Left kidney (tissue), 2 donors: ENCODE measurements around the gene DNASE2. TPM values are rescaled to one million over a fixed set of nuclear protein-coding genes. Genes with fewer than 3 reads are reported as not detected.
A peak's percentile ranks its signal among the peaks of the same experiment; 100 is the strongest.
"Not testable (repeated sequence)": the region's sequence is repeated elsewhere in the genome, so short reads cannot be mapped to it uniquely, and the experiment has no call there.

Experiments
- DNase-seq: peaks from one replicate; pipeline ENCODE4 v3.0.0-alpha.2; 2013
- polyA plus RNA-seq: library from polyadenylated mRNA; unstranded; fragments of 120-200 nt; gene quantifications from one replicate; pipeline ENCODE4 v1.2.1, GENCODE V29; 2013; ENCODE audit not compliant: insufficient read length

The DNASE2 gene
- polyA plus RNA-seq, 1 donor: 9.5 TPM

DNA sequence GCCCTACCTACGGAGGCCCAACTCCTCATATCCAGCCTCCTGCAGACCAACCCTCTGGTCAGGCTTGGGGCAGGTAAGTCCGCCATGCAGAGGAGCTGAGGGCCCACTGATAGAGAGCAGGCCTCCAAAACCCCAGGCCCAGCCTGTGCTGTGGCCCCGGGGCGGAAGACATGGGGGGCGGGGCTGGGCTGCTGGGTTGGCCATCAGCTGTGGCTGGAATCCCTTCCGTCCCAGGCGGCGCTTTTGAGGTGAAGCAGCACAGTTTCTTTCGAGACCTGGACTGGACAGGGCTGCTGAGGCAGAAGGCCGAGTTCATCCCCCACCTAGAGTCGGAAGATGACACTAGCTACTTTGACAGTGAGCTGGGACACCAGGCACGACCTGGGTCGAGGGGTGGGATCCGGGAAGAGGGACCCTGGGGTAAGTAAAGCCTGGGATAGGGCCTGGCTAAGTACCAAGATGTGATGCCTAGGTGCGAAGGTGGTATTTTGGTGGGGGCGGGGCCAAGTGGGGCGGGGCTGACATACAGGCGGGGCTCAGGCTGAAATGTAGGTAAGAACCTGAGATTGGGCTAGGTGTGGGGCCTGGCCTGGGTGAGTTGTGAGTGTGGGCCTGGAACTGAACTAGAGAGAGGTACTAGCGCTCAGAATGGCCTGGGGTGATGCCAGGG, 15.4 kb downstream of the DNASE2 start:
- no peak for DNase-seq

GRCh38 chr19:12864721-12865715, 16.2 kb downstream of the DNASE2 start:
- DNase-seq: no peak

- no peak for DNase-seq
Observed at GRCh38 chr19:12864143-12864542, 17.1 kb downstream of the DNASE2 start.

DNA sequence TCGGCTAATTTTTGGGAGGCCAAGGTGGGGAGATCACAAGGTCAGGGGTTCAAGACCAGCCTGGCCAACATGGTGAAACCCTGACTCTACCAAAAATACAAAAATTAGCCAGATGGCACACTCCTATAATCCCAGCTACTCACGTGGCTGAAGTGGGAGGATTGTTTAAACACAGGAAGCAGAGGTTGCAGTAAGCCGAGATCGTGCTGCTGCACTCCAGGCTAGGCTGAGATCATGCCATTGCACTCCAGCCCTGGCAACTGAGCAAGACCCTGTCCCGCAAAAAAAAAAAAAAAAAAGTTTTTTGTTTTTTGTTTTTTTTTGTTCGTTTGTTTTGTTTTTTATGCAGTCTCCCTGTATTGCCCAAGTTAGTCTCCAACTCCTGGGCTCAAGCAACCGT, 21.7 kb downstream of the DNASE2 start:
- no peak for DNase-seq

- DNase-seq: no peak
Observed at GRCh38 chr19:12858041-12858928, 23.0 kb downstream of the DNASE2 start.

DNA sequence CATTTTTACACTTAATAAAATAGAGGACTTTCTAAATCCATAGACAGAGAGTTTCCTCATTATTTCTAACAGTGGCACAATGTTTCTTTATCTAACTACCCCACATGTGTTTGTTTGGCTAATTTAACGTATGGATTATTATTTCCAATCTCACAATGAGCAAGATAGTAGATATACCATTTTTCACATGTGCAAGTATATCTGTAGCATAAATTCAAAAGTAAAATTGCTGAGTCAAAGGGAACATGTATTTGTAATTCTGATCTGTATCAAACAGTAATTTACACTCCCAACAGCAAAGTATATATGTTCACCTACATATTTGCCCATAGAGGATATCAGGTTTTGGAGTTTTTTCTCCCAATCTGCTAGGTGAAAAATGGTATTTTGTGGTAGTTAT, 24.6 kb downstream of the DNASE2 start:
- DNase-seq: no peak

DNA sequence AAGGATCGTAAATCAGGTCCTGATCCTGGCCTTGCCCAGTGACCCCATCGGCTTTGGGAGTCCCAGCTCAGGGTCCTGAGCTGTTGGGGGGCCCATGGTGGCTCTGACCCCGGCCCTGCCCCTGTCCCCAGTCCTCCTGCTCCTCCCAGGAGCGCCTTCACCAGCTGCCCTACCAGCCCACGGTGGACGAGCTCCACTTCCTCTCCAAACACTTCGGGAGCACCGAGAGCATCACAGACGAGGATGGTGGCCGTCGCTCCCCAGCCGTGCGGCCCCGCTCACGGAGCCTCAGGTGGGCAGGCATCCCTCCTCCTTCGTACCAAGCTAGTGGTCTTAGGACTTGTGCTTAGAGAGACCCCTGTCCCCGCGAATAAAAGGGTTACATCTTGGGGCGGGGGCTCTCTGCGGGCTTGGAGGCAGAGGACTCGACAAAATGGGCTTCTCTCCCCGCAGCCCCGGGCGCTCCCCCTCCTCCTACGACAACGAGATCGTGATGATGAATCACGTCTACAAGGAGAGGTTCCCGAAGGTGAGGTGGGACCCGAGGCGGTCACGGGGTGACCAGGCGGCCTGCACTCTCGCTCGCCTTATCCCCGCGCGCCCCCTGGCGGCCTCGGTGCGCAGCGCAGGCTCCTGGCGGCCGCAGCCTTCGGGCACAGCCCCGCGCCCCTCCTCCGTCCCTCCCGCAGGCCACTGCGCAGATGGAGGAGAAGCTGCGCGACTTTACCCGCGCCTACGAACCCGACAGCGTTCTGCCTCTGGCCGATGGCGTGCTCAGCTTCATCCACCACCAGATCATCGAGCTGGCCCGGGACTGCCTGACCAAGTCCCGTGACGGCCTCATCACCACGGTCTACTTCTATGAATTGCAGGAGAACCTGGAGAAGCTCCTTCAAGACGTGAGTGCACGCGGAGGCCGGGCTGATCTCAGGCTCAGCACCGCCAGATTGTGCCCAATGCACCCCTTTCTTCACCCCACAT, 33.8 kb downstream of the DNASE2 start:
- peak; percentile 79 for DNase-seq

- not testable (repeated sequence) for DNase-seq
Observed at GRCh38 chr19:12846613-12847012, 34.6 kb downstream of the DNASE2 start.

- no peak for DNase-seq
Observed at GRCh38 chr19:12843999-12844732, 37.1 kb downstream of the DNASE2 start.

DNA sequence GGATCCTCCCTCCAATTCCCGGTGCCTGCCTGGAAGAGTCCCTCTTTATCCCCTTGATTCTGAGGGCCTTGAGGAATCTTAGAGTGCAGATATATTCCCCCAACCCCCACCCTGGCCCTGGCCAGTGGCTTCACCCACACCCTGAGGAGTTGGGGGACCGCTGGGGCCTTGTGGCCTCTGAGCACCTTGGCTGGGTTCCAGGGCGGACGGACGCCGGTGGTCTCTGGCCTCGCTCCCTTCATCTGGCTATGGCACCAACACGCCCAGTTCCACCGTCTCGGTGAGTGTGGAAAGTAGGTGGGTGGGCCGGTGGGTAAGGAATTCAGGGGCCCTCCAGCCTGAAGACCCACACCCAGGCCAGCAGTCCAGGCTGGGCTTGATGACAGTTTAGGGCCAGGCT, 37.9 kb downstream of the DNASE2 start:
- DNase-seq: no peak

DNA sequence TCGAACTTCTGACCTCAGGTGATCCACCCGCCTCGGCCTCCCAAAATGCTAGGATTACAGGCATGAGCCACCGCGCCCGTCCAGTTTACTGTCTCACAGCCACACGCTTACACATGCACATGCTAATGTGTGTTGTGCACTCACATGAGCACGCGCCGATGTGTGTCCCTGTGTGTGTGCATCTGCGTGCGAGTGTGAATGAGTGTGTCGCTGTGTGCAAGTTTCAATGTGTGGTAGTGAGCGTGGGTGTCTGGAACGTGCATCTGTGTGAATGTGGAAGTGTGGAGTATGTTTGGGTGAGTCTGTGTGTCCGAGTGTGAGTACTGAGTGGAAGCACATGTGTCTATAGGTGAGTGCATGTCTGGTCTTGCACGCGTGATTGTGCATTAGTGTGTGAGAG, 38.7 kb downstream of the DNASE2 start:
- DNase-seq: no peak

GRCh38 chr19:12841094-12841493, 40.2 kb downstream of the DNASE2 start:
- DNase-seq: no peak

DNA sequence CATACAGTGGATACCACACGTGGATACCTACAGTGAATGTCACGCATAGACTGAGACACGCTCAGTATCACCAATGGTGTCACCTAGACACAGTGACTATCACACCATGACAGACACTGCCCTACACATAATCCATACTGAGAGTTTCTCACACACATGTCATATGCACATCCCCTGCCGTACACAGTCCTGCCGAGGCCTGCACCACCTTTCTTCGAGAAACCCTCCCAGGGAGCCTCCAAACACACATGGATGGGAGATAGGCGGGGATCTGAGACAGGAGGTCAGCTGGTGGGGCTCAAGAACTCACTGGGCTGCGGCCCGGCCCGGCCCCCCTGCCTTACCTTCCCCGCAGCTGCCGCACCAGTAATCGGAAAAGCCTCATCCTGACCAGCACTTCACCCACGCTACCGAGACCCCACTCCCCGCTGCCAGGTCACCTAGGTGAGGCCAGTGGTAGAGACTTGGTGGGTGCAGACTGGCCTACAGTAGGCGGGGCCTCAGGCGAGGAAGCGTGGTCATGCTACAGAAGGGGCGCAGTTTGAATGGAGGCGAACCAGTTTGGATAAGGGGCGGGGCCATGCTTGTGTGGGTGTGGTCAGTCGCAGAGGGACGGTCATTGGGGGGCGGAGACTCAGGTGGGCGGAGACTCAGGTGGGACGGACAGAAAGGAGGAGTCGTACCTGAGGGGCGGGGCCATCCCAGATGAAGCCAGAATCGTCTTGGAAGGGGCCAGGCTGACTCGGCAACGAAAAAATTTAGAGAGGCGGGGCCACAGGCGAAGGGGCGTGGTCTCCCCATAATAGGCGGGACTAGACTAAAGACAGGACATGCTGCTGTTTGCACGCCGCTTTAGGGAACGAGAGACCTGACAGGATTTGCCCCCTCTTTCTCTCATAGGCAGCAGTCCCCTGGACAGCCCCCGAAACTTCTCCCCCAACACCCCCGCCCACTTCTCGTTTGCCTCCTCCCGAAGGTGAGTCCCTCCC, 40.9 kb downstream of the DNASE2 start:
- DNase-seq: peak; percentile 46

DNA sequence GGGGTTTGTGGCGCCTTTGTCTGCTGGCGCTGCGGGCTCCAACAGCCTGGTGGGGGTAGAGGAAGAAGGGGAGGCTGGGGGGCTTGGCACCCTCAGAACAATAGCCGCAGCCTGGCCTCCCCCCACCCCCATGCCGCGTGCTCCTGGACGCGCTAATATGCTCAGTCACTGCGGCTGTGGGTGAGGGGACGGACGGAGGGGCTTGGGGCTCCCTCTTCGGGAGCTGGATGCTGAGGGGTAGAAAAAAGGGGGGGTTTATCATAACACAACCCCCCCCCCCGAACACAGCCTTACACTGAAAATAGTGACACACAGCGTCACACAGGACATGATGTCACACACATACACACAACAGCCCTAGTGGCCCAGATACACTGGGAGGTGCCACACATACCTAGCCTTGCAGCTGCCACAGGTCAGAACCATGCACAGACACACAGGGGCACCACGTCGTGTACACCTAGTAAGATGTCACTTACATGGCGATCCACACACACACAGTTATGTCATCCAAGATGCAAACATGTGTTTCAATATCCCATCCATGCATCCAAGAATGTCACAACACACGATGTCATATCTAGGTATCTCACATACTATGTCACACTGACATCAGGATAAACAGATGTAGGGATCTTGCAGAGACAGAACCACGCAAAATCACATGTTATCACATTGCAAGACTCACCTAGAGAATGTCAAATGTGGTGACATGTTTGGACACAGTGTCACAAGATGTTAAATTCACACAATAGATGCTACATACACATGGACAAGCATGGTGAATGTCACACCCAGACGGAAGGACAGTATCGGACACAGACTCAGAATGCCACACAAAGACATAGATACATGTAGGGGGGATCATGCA, 42.1 kb downstream of the DNASE2 start:
- no peak for DNase-seq

DNA sequence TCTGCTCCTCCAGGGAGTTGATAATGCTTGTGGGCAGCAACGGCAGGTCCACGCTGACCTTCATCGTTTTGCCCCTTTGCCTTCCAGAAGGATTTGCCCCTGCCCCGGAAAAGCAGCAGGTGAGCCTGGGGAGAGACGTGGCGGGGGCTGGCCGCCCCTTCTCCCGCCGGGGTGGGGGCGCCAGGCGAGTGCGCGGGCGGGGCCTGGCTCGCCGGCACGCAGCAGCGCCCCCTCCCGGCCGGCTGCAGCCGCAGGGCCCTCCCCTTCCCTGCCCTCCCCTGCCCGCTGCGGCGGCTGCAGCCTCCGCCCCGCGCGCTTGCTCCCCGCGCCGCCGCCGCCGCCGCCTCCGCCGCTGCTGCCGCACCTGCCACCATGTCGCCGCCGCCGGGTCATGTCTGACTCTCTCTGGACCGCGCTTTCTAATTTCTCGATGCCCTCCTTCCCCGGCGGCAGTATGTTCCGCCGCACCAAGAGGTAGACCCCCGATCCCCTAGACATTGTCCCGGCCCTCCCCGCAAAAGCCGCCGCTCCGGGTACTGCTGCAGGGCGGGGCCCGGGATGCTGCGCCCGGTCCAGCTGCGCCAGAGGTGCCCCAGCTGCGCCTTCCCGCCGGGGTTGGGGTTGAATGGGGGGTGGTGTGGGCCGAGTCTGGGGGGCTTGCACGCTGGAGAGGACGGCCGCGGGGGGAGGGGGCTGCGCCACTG, 42.9 kb downstream of the DNASE2 start, which contains the start of gene MAST1:
Gene MAST1 (plus strand): TSS at position 334 of the 704 bp plus-strand sequence. CDS start 58 bp downstream, at position 392.
- no peak for DNase-seq

- no peak for DNase-seq
Observed at GRCh38 chr19:12837225-12837624, 44.0 kb downstream of the DNASE2 start.

DNA sequence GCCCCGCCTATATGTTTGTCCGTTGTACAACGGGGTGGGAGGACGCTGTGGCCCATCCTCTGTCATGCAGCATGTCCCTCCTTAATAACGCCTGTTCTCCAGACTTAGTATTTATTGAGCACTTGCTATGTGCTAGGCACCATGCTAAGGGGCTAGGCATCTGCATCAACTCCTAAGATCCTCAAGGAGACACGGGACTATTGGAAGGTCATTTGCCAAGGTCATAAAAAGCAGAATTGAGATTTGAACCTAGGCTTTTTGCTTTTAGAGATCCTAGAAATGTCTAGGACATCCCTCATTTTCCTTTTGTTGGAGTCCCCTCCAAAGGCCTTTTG, 44.8 kb downstream of the DNASE2 start:
- DNase-seq: no peak
